Uterine smooth muscle cell (primary cell): ENCODE data around the gene SERPINB1. TPM values are rescaled to one million over a fixed set of nuclear protein-coding genes. Genes with fewer than 3 reads are reported as not detected.

Experiments used
- total RNA-seq: library from RNA; depleted of rRNA; stranded (reverse); fragments of >200 nt; gene quantifications from 2 replicates; pipeline ENCODE4 v1.2.3, GENCODE V29; 2014

The SERPINB1 gene
- 2.5 and 5.6 TPM in 2 replicates for total RNA-seq

GRCh38 chr6:2841264-2842138 is at the start of gene SERPINB1:
TSS of gene SERPINB1 (minus strand) at chr6:2841863. CDS start at chr6:2840586, 1,277 bp downstream.

Other genes with a start within 250 kb of the SERPINB1 start
- 0.22 and 0.25 TPM in 2 replicates for gene MYLK4, start 90.9 kb downstream of the SERPINB1 start, total RNA-seq
- 48.2 and 55.6 TPM in 2 replicates for gene WRNIP1, start 76.5 kb downstream of the SERPINB1 start, total RNA-seq
- 0.33 and 0.75 TPM in 2 replicates for gene SERPINB9, start 61.4 kb upstream of the SERPINB1 start, total RNA-seq
- gene SERPINB6, start 129.7 kb upstream of the SERPINB1 start, total RNA-seq = 89.0 and 91.9 TPM in 2 replicates
- gene NQO2, start 158.0 kb upstream of the SERPINB1 start, total RNA-seq = 18.1 and 36.1 TPM in 2 replicates
- gene RIPK1, start 226.6 kb upstream of the SERPINB1 start, total RNA-seq = 23.2 and 27.3 TPM in 2 replicates